HepG2 (cell line): ENCODE results near the gene HDLBP. TPM values are rescaled to one million over a fixed set of nuclear protein-coding genes. Genes with fewer than 3 reads are reported as not detected.
A peak's percentile ranks its signal among the peaks of the same experiment; 100 is the strongest.

ENCODE experiments used
- CENPX ChIP-seq: sonication (generic); formaldehyde crosslinking; IDR thresholded peaks from 2 replicates; pipeline ENCODE4 v1.9.0; 2021; ENCODE audit warnings: mild to moderate bottlenecking, missing genetic modification reagents, moderate library complexity
- EED ChIP-seq: sonication (generic); formaldehyde crosslinking; IDR thresholded peaks from 2 replicates; pipeline ENCODE4 v1.5.0; 2020; ENCODE audit warnings: mild to moderate bottlenecking, missing genetic modification reagents
- IKZF4 ChIP-seq: sonication (generic); formaldehyde crosslinking; IDR thresholded peaks from 2 replicates; pipeline ENCODE4 v1.5.1; 2020; ENCODE audit warnings: borderline replicate concordance, mild to moderate bottlenecking, low read depth, missing genetic modification reagents; ENCODE audit errors: not compliant biosample characterization
- ZBTB38 ChIP-seq: sonication (generic); formaldehyde crosslinking; IDR thresholded peaks from 2 replicates; pipeline ENCODE4 v1.5.1; 2020; ENCODE audit warnings: mild to moderate bottlenecking, missing genetic modification reagents
- ZNF451 ChIP-seq: sonication (generic); formaldehyde crosslinking; IDR thresholded peaks from 2 replicates; pipeline ENCODE4 v1.5.0; 2020; ENCODE audit warnings: mild to moderate bottlenecking, missing genetic modification reagents
- ZNF530 ChIP-seq: sonication (generic); formaldehyde crosslinking; IDR thresholded peaks from 2 replicates; pipeline ENCODE4 v1.5.0; 2020; ENCODE audit warnings: low read depth, mild to moderate bottlenecking, missing genetic modification reagents
- ZNF839 ChIP-seq: sonication (generic); formaldehyde crosslinking; IDR thresholded peaks from 2 replicates; pipeline ENCODE4 v1.4.0; 2020; ENCODE audit warnings: missing genetic modification reagents, mild to moderate bottlenecking, borderline replicate concordance
- polyA plus RNA-seq, 8 experiments: library from polyadenylated mRNA; depleted of rRNA in 3 of 8; stranded (reverse) in 7 of 8; unstranded in 1 of 8; fragments of >200 nt; fragmentation: Illumina TruSeq in 4 of 8; extraction: Trizol in 4 of 8; gene quantifications; 2 replicates each; pipeline versions ENCODE4 v1.2.1 to v1.2.3, GENCODE V29; 2011 to 2016; ENCODE audit warnings: low read depth in 4 of 8, missing spikeins in 1 of 8, mixed read lengths in 1 of 8; ENCODE audit not compliant: insufficient read depth in 1 of 8
- total RNA-seq, 5 experiments: library from RNA; depleted of rRNA; stranded (reverse); fragments of >200 nt; fragmentation: Illumina TruSeq; extraction: Trizol; gene quantifications; 2 replicates each; pipeline ENCODE4 v1.2.3, GENCODE V29; 2016; ENCODE audit warnings: low read depth in 1 of 5
- TF ChIP-seq, protein P1 (sequence below), 2 experiments: sonication (generic) in 1 of 2; formaldehyde crosslinking in 1 of 2; IDR thresholded peaks; 2 replicates each; pipeline versions ENCODE4 v1.4.0 to v1.6.1; 2016 to 2020; ENCODE audit warnings: borderline replicate concordance in 1 of 2, low read depth in 1 of 2, mild to moderate bottlenecking in 1 of 2, missing genetic modification reagents in 1 of 2
- TF ChIP-seq, protein P2 (sequence below): IDR thresholded peaks from 2 replicates; pipeline ENCODE4 v1.6.1; 2012; ENCODE audit warnings: low read length, improper control_type of control experiment
- TF ChIP-seq, protein P3 (sequence below): sonication (generic); formaldehyde crosslinking; IDR thresholded peaks from 2 replicates; pipeline ENCODE4 v1.9.0; 2021; ENCODE audit warnings: missing genetic modification reagents, borderline replicate concordance
- TF ChIP-seq, protein P4 (sequence below): IDR thresholded peaks from 2 replicates; pipeline ENCODE4 v1.6.1; 2016
- TF ChIP-seq, protein P5 (sequence below): sonication (generic); formaldehyde crosslinking; IDR thresholded peaks from 2 replicates; pipeline ENCODE4 v1.5.0; 2020; ENCODE audit warnings: missing genetic modification reagents
- TF ChIP-seq, protein P6 (sequence below): sonication (generic); formaldehyde crosslinking; IDR thresholded peaks from 2 replicates; pipeline ENCODE4 v1.8.1; 2023; ENCODE audit warnings: mild to moderate bottlenecking, inconsistent platforms, moderate library complexity, missing genetic modification reagents, borderline replicate concordance

Gene HDLBP
- total and polyA plus RNA-seq, 2 of the 13 experiments (the other 11 are each of a cell fraction or from before 2014, with no cell fraction given): 464 to 707 TPM

DNA sequence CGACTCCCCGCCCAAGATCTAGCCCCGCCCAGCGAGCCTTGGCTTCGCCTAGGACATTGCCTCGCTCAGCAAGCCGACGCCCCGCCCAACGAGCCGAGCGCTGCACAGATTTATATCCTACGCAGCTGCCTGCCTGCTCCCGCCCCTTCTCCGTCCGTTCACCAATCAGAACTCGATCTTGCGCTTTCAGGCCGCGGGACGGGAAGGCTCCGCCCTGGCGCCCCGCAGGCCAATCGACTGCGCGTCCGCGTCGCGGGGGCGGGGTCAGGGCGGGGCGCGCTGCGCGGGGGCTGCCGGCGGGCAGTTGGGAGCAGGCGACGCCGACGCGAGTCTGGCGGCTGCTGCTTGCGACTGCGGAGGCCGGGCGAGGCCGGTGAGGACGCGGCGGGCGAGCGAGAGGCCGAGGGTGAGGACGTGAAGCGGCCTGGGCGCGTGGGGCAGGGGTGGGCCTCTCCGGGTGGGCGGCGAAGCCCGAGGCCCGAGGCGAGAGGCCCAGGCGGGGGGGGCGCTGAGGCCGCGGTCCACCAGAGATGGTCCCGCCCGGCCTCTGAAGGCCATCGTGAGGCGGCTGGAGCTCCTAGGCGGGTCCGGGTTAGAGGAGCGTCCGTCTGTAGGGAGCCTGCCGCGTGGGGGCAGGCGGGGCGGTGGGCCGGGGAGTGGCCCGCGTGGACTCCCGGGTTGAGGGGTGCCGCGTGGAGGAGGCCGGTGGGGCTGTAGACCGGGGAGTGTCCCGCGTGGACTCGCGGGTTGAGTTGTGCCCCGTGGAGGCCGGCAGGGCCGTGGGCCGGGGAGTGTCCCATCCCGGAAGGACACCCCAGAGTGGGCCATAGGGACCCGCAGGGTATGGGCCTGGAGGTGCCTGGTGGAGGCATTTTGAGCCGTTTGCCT is 40.8 kb upstream of the HDLBP start, which contains the start of gene FARP2 (continued):
- TF ChIP-seq, protein P1, sequence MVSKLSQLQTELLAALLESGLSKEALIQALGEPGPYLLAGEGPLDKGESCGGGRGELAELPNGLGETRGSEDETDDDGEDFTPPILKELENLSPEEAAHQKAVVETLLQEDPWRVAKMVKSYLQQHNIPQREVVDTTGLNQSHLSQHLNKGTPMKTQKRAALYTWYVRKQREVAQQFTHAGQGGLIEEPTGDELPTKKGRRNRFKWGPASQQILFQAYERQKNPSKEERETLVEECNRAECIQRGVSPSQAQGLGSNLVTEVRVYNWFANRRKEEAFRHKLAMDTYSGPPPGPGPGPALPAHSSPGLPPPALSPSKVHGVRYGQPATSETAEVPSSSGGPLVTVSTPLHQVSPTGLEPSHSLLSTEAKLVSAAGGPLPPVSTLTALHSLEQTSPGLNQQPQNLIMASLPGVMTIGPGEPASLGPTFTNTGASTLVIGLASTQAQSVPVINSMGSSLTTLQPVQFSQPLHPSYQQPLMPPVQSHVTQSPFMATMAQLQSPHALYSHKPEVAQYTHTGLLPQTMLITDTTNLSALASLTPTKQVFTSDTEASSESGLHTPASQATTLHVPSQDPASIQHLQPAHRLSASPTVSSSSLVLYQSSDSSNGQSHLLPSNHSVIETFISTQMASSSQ (IDR thresholded peaks at IDR 0.05; ENCODE audit: low read depth): no peak
- TF ChIP-seq, protein P1 (CRISPR knock-in tag; IDR thresholded peaks at IDR 0.05; ENCODE audit: borderline replicate concordance): peak; percentile 36
- no peak for TF ChIP-seq IKZF4
- peak; percentile 72; the same call in 1 of the 2 replicates for TF ChIP-seq ZBTB38 (CRISPR knock-in tag)
- TF ChIP-seq, protein P2, sequence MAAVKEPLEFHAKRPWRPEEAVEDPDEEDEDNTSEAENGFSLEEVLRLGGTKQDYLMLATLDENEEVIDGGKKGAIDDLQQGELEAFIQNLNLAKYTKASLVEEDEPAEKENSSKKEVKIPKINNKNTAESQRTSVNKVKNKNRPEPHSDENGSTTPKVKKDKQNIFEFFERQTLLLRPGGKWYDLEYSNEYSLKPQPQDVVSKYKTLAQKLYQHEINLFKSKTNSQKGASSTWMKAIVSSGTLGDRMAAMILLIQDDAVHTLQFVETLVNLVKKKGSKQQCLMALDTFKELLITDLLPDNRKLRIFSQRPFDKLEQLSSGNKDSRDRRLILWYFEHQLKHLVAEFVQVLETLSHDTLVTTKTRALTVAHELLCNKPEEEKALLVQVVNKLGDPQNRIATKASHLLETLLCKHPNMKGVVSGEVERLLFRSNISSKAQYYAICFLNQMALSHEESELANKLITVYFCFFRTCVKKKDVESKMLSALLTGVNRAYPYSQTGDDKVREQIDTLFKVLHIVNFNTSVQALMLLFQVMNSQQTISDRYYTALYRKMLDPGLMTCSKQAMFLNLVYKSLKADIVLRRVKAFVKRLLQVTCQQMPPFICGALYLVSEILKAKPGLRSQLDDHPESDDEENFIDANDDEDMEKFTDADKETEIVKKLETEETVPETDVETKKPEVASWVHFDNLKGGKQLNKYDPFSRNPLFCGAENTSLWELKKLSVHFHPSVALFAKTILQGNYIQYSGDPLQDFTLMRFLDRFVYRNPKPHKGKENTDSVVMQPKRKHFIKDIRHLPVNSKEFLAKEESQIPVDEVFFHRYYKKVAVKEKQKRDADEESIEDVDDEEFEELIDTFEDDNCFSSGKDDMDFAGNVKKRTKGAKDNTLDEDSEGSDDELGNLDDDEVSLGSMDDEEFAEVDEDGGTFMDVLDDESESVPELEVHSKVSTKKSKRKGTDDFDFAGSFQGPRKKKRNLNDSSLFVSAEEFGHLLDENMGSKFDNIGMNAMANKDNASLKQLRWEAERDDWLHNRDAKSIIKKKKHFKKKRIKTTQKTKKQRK: no peak
- TF ChIP-seq, protein P3, sequence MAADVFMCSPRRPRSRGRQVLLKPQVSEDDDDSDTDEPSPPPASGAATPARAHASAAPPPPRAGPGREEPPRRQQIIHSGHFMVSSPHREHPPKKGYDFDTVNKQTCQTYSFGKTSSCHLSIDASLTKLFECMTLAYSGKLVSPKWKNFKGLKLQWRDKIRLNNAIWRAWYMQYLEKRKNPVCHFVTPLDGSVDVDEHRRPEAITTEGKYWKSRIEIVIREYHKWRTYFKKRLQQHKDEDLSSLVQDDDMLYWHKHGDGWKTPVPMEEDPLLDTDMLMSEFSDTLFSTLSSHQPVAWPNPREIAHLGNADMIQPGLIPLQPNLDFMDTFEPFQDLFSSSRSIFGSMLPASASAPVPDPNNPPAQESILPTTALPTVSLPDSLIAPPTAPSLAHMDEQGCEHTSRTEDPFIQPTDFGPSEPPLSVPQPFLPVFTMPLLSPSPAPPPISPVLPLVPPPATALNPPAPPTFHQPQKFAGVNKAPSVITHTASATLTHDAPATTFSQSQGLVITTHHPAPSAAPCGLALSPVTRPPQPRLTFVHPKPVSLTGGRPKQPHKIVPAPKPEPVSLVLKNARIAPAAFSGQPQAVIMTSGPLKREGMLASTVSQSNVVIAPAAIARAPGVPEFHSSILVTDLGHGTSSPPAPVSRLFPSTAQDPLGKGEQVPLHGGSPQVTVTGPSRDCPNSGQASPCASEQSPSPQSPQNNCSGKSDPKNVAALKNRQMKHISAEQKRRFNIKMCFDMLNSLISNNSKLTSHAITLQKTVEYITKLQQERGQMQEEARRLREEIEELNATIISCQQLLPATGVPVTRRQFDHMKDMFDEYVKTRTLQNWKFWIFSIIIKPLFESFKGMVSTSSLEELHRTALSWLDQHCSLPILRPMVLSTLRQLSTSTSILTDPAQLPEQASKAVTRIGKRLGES (CRISPR knock-in tag): no peak
- TF ChIP-seq EED (CRISPR knock-in tag): peak; percentile 91; the same call in 1 of the 2 replicates
- no peak; the same call in 1 of the 2 replicates for TF ChIP-seq ZNF451 (CRISPR knock-in tag)
- TF ChIP-seq, protein P4, sequence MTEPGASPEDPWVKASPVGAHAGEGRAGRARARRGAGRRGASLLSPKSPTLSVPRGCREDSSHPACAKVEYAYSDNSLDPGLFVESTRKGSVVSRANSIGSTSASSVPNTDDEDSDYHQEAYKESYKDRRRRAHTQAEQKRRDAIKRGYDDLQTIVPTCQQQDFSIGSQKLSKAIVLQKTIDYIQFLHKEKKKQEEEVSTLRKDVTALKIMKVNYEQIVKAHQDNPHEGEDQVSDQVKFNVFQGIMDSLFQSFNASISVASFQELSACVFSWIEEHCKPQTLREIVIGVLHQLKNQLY (CRISPR knock-in tag): no peak
- TF ChIP-seq, protein P5, sequence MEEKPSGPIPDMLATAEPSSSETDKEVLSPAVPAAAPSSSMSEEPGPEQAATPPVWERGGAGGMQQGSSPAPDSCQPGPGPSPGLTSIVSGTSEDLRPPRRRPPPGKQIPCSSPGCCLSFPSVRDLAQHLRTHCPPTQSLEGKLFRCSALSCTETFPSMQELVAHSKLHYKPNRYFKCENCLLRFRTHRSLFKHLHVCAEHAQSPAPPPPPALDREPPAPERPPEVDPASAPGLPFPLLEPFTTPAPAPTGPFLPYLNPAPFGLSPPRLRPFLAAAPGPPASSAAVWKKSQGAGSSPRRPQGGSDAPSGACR (CRISPR knock-in tag): no peak
- TF ChIP-seq, protein P6, sequence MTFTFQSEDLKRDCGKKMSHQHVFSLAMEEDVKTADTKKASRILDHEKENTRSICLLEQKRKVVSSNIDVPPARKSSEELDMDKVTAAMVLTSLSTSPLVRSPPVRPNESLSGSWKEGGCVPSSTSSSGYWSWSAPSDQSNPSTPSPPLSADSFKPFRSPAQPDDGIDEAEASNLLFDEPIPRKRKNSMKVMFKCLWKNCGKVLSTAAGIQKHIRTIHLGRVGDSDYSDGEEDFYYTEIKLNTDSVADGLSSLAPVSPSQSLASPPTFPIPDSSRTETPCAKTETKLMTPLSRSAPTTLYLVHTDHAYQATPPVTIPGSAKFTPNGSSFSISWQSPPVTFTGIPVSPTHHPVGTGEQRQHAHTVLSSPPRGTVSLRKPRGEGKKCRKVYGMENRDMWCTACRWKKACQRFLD: peak; percentile 60; the same call in 1 of the 2 replicates
- TF ChIP-seq ZNF839: peak; percentile 41; the same call in 1 of the 2 replicates
- TF ChIP-seq ZNF530 (CRISPR knock-in tag): no peak
- TF ChIP-seq CENPX (CRISPR knock-in tag): no peak
